ENCODE measurements around the gene CASK.
"Not testable (repeated sequence)": the region's sequence is repeated elsewhere in the genome, so short reads cannot be mapped to it uniquely, and the experiment has no call there.

CASK gene

DNA sequence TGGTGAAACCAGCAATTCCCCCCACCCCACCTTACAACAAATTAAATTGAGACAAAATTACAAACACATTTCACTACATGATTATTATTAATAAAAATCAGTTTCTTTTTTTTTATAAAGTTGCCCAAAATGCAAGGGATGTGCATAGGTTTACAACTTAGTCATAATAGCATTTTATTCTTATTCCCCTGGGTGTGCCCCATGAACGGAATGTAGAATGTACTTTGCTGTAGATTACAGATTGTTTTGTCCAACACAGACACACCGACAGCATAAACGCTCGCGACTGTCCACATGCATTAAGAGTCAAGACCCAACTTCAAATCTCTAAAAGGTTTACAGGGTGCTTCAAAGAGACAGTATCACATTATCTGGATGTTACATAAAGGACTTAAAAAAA lies 403.9 kb downstream of the CASK start:
- no peak for DNase-seq (ENCODE audit: low read depth in 1 of 2, low spot score in 1 of 2)

DNA sequence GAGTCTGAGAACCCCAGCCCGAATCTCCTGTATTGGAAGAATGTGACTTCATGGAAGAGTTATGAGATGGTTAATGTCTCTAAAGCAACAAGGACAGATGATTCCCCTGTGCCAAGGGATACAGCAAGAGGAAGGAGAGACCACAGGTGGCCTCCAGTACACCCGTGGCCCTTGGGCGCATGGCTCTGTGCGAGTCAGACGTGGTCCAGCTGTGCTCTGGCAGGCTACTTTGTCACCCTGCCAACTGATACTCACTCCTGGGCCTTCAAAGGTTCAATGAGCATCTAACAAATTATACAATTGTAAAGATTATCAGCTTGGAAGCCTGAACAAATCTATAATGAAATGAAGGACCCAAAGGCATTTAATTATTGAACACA lies 404.5 kb downstream of the CASK start:
- no peak for DNase-seq (ENCODE audit: low read depth in 1 of 2, low spot score in 1 of 2)

- DNase-seq (ENCODE audit: low read depth in 1 of 2, low spot score in 1 of 2), result no peak
Measured at GRCh38 chrX:41518127-41518840, 405.1 kb downstream of the CASK start.

GRCh38 chrX:41516999-41517765 lies 406.2 kb downstream of the CASK start:
- no peak for DNase-seq (ENCODE audit: low read depth in 1 of 2, low spot score in 1 of 2)

DNA sequence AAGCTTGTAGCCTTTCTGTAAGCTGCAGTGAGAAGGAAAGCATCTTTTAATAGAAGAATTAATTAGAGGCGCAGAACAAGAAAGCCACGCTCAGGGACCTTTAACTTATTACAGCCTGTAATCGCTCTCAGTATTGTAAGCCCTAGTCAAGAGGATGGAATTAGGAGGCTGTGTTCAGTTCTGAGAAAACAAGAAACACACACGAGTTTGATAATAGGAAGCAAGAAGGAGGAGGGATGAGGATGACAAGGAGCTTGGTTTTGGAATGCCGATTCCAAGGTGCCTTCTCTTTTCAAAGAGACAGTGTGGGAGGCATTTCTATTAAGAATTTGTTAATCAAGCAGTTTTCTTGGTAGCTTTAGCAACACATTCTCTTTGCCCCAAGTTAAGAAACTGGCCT lies 406.9 kb downstream of the CASK start:
- DNase-seq (ENCODE audit: low read depth in 1 of 2, low spot score in 1 of 2), result no peak

DNA sequence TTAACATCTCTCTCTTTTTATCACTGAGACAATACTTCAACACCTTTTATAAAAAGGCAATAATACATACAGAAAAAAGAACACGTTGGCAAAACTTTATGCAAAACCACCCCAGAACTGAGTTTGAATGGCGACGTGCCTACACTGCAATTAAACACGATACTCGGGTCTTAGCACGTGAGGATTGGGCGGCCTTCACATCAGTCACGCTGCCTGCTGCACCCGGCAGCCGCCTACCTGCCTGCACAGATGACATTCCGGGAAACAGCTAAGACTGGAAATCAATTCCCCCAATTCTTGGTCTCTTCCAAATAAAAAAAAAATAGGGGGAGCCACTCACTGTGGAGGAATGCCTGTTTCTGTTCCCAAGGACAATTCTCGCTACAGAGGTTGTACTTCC lies 408.0 kb downstream of the CASK start:
- DNase-seq (ENCODE audit: low read depth in 1 of 2, low spot score in 1 of 2), result no peak

GRCh38 chrX:41514179-41514578 lies 409.2 kb downstream of the CASK start:
- DNase-seq (ENCODE audit: low read depth in 1 of 2, low spot score in 1 of 2), result no peak

DNA sequence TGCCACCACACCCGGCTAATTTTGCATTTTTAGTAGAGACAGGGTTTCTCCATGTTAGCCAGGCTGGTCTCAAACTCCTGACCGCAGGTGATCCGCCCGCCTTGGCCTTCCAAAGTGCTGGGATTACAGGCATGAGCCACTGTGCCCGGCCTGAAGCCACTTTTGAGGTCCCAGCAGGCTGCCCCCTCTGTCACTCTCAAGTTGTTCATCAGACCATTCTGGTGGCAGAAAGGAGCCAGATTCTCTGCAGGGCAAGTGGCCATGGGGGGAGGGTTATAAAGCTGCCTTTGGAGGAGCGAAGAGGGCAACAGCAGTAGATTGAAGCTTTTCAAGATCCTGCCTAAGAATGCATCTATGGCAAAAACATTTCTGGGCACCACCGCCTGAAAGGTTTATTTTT lies 410.5 kb downstream of the CASK start:
- not testable (repeated sequence) for DNase-seq (ENCODE audit: low read depth in 1 of 2, low spot score in 1 of 2)

DNA sequence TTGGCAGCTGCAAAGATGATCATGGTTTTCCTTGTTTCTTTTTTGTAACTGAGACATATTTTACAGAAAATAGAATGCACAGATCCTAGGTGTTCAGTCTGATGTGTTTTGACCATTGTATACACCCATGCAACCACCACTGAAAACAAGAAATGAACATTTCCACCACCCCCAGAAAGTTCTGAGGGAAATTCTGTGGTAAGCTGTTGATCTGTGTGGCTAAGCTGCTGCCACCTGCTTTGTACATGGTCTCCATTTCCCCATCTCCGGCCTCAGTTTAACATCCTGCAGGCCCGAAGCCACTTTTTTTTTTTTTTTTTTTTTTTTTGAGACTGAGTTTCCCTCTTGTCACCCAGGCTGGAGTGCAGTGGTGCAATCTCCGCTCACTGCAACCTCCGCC lies 411.0 kb downstream of the CASK start:
- no peak for DNase-seq (ENCODE audit: low read depth in 1 of 2, low spot score in 1 of 2)

GRCh38 chrX:41507919-41508318 lies 415.4 kb downstream of the CASK start:
- DNase-seq (ENCODE audit: low read depth in 1 of 2, low spot score in 1 of 2), result no peak

GRCh38 chrX:41502004-41502403 lies 421.4 kb downstream of the CASK start:
- no peak for DNase-seq (ENCODE audit: low read depth in 1 of 2, low spot score in 1 of 2)

DNA sequence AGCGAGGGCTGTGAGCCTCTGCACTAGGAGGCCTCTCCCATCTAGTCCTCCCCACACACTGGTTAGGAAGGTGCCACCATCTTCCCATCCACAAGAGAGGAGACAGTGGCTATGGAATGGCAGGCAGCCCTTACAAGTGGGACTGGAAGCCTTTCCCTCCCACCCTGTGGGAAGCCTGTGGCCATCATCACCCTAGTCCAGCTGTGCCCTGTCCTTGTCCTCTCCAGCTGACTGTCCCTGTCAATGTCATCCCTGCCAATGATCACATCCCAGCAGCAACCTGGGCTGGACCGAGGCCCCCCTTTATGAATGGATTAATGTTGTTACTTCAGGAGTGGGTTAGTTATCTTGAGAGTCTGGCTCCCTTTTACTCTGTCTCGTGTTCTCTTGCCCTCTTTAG lies 423.4 kb downstream of the CASK start:
- DNase-seq (ENCODE audit: low read depth in 1 of 2, low spot score in 1 of 2), result no peak

DNA sequence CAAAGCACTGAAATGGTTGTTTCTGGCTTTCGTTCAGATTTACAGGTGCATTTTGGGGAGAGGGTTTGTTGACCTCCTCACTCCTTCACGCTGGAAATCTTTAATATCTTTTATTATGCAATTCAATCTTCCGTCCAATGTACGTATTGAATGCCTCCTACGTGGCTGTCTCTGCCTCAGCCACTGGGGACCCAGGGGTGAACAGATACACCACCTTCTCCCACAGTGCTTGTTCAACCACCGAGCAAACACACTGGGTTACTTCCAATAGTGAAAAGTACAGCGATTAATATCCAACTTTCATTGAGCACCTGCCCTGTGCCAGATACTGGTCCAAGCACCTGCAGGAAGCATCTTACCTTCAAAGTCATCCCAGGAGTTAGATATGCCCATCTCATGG lies 424.2 kb downstream of the CASK start:
- no peak for DNase-seq (ENCODE audit: low read depth in 1 of 2, low spot score in 1 of 2)

DNA sequence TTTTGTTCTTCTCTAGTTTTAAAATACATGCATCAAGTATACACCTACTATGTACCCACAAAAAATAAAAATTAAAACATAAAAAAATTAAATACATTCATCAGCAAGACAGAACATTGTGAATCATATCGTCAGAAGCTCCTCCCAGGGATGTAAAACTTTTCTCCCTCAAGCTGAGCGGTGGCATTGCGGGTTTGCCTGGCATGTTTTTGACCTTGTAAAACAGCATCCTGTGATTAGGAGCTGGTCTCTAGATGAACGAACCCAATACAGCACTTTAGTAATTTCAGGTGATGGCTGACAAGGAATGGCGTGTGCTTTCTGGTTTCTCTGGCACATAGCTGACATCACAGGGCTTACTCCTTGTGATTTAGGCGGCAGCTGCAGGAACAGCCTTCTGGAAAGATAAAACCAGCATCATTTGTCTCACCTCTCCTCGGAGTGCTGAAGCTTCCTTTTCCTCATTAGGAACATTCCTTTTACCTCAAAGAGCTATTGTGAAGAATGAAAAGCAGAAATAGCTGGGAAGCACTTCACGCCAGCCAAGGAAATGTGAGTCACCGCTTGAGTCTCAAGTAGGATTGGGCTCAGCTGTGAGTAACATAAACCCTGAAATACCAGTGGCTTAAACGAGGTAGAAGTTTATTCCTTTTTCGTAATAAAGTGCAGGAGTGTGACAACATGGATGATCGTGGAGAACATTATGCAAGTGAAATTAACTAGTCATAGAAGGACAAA lies 431.9 kb downstream of the CASK start:
- no peak for DNase-seq (ENCODE audit: low read depth in 1 of 2, low spot score in 1 of 2)

GRCh38 chrX:41490446-41490845 lies 432.9 kb downstream of the CASK start:
- no peak for DNase-seq (ENCODE audit: low read depth in 1 of 2, low spot score in 1 of 2)

- no peak for DNase-seq (ENCODE audit: low read depth in 1 of 2, low spot score in 1 of 2)
Measured at GRCh38 chrX:41482154-41482850, 441.1 kb downstream of the CASK start.

- no peak for DNase-seq (ENCODE audit: low read depth in 1 of 2, low spot score in 1 of 2)
Measured at GRCh38 chrX:41481264-41482109, 441.9 kb downstream of the CASK start.

- DNase-seq (ENCODE audit: low read depth in 1 of 2, low spot score in 1 of 2), result no peak
Measured at GRCh38 chrX:41480508-41481260, 442.7 kb downstream of the CASK start.

- no peak for DNase-seq (ENCODE audit: low read depth in 1 of 2, low spot score in 1 of 2)
Measured at GRCh38 chrX:41478381-41478911, 444.9 kb downstream of the CASK start.

Measured in activated T-helper 1 cell treated with anti-CD3 and anti-CD28 coated beads, Interleukin-2, amount 50 U/mL, for 16 hours (primary cell).